Smooth muscle cell (in vitro differentiated cells): ENCODE measurements around the gene ZNF74. TPM values are rescaled to one million over a fixed set of nuclear protein-coding genes. Genes with fewer than 3 reads are reported as not detected.

Source experiments
- DNase-seq: peaks from one replicate; lab custom pipeline; 2025; ENCODE audit not compliant: unreplicated experiment; lab: John Stamatoyannopoulos, UW
- H2AFZ ChIP-seq: fragments of 200-600 bp; sonication (generic); 2 replicates; pipeline ENCODE4 v1.6.0; 2016; ENCODE audit warnings: antibody characterized with exemption, low read depth, mild to moderate bottlenecking
- H3F3A ChIP-seq: fragments of 200-600 bp; sonication (generic); 2 replicates; pipeline ENCODE4 v1.6.0; 2017; ENCODE audit warnings: antibody characterized with exemption, low read depth
- H3K27ac ChIP-seq: fragments of 200-600 bp; sonication (generic); 2 replicates; pipeline ENCODE4 v1.5.1; 2016; ENCODE audit warnings: low read depth, mild to moderate bottlenecking
- H3K27me3 ChIP-seq: fragments of 200-600 bp; sonication (generic); 2 replicates; pipeline ENCODE4 v1.6.1; 2016; ENCODE audit warnings: low read depth, mild to moderate bottlenecking
- H3K36me3 ChIP-seq: fragments of 200-600 bp; sonication (generic); 2 replicates; pipeline ENCODE4 v1.5.1; 2016; ENCODE audit warnings: low read depth
- H3K4me1 ChIP-seq: fragments of 200-600 bp; sonication (generic); 2 replicates; pipeline ENCODE4 v1.5.1; 2016; ENCODE audit warnings: low read depth
- H3K4me2 ChIP-seq: fragments of 200-600 bp; sonication (generic); 2 replicates; pipeline ENCODE4 v1.6.0; 2016; ENCODE audit warnings: mild to moderate bottlenecking
- H3K4me3 ChIP-seq: fragments of 200-600 bp; sonication (generic); 2 replicates; pipeline ENCODE4 v1.5.1; 2016; ENCODE audit warnings: mild to moderate bottlenecking
- H3K79me2 ChIP-seq: fragments of 200-600 bp; sonication (generic); 2 replicates; pipeline ENCODE4 v1.6.0; 2016; ENCODE audit warnings: low read depth, mild to moderate bottlenecking
- H3K9ac ChIP-seq: fragments of 200-600 bp; sonication (generic); 2 replicates; pipeline ENCODE4 v1.6.0; 2016; ENCODE audit warnings: low read depth
- H3K9me3 ChIP-seq: fragments of 200-600 bp; sonication (generic); replicated peaks from 2 replicates; pipeline ENCODE4 v1.5.1; 2016; ENCODE audit warnings: low read depth
- H4K20me1 ChIP-seq: fragments of 200-600 bp; sonication (generic); 2 replicates; pipeline ENCODE4 v1.6.0; 2016; ENCODE audit warnings: low read depth
- WGBS: methylation state at CpG from one replicate; pipeline ENCODE4 v1.1.7; 2016; ENCODE audit warnings: low lambda C conversion rate; 5-methylcytosine and 5-hydroxymethylcytosine counted together
- polyA plus RNA-seq: library from polyadenylated mRNA; unstranded; fragments of >200 nt; fragmentation: Nextera tagmentation; extraction: Ambion mirVana; gene quantifications from 2 replicates; pipeline ENCODE4 v1.2.1, GENCODE V29; 2016
- total RNA-seq: library from RNA; depleted of rRNA; stranded (reverse); fragments of >200 nt; gene quantifications from 2 replicates; pipeline ENCODE4 v1.2.3, GENCODE V29; 2014
- TF ChIP-seq, protein P1 (sequence below): fragments of 200-600 bp; sonication (generic); IDR thresholded peaks from 2 replicates; pipeline ENCODE4 v1.5.1; 2017; ENCODE audit warnings: borderline replicate concordance, mild to moderate bottlenecking, antibody characterized with exemption; ENCODE audit not compliant: insufficient read depth, poor library complexity, severe bottlenecking

Gene ZNF74
- total and polyA plus RNA-seq, 2 experiments from 2014 or later: 11.8 to 14.3 TPM

GRCh38 chr22:20403779-20404140 is 9.8 kb downstream of the ZNF74 start:
- WGBS: 89% methylated on average over 4 of the region's 6 CpGs
- DNase-seq: no peak
- Histone ChIP-seq H3K9ac (no peak overlapping the region), H3K4me3 (no peak overlapping the region), H2AFZ (no peak overlapping the region), H3K79me2 (peaks cover 12% of the 10 kb centered on the region), H3F3A (no peaks in the 10 kb centered on the region), H3K27me3 (no peaks in the 10 kb centered on the region), H4K20me1 (peaks cover 25% of the 10 kb centered on the region), H3K27ac (no peak overlapping the region), H3K36me3 (no peaks in the 10 kb centered on the region), H3K4me2 (no peak overlapping the region), H3K9me3 (no peaks in the 10 kb centered on the region), H3K4me1 (no peaks in the 10 kb centered on the region)
- TF ChIP-seq, protein P1, sequence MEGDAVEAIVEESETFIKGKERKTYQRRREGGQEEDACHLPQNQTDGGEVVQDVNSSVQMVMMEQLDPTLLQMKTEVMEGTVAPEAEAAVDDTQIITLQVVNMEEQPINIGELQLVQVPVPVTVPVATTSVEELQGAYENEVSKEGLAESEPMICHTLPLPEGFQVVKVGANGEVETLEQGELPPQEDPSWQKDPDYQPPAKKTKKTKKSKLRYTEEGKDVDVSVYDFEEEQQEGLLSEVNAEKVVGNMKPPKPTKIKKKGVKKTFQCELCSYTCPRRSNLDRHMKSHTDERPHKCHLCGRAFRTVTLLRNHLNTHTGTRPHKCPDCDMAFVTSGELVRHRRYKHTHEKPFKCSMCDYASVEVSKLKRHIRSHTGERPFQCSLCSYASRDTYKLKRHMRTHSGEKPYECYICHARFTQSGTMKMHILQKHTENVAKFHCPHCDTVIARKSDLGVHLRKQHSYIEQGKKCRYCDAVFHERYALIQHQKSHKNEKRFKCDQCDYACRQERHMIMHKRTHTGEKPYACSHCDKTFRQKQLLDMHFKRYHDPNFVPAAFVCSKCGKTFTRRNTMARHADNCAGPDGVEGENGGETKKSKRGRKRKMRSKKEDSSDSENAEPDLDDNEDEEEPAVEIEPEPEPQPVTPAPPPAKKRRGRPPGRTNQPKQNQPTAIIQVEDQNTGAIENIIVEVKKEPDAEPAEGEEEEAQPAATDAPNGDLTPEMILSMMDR: no peak

GRCh38 chr22:20404881-20405280 is 10.9 kb downstream of the ZNF74 start:
- peaks cover 14% of the 10 kb centered on the region for H4K20me1 ChIP-seq
- TF ChIP-seq, protein P1: no peak
- no peaks in the 10 kb centered on the region for H3K4me1 ChIP-seq
- DNase-seq: no peak
- H3K9ac ChIP-seq: no peak overlapping the region
- H3K27ac ChIP-seq: no peak overlapping the region
- H3K4me3 ChIP-seq: no peak overlapping the region
- H2AFZ ChIP-seq: no peak overlapping the region
- H3F3A ChIP-seq: no peaks in the 10 kb centered on the region
- no peaks in the 10 kb centered on the region for H3K27me3 ChIP-seq
- no peaks in the 10 kb centered on the region for H3K36me3 ChIP-seq
- WGBS: 92% methylated on average over 18 of the region's 18 CpGs
- H3K79me2 ChIP-seq: peaks cover 1% of the 10 kb centered on the region
- no peaks in the 10 kb centered on the region for H3K9me3 ChIP-seq
- H3K4me2 ChIP-seq: no peak overlapping the region

DNA sequence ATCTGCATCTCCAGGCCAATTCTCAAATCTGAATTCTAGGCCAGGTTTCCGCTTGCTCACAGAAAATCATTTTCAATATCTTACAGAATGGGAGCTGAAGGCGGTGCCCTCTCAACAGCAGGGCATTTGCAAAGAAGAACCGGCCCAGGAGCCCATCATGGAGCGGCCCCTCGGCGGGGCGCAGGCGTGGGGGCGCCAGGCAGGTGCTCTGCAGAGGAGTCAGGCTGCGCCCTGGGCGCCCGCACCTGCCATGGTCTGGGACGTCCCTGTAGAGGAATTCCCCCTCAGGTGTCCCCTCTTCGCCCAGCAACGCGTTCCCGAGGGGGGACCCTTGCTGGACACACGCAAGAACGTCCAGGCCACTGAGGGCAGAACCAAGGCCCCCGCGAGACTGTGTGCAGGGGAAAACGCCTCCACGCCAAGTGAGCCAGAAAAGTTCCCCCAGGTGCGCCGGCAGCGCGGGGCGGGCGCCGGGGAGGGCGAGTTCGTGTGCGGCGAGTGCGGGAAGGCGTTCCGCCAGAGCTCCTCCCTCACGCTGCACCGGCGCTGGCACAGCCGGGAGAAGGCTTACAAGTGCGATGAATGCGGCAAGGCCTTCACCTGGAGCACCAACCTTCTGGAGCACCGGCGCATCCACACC is 11.5 kb downstream of the ZNF74 start:
- no peak overlapping the region for H3K4me3 ChIP-seq
- H3K4me1 ChIP-seq: no peaks in the 10 kb centered on the region
- no peaks in the 10 kb centered on the region for H3K79me2 ChIP-seq
- no peaks in the 10 kb centered on the region for H3K9me3 ChIP-seq
- TF ChIP-seq, protein P1: no peak
- H3K9ac ChIP-seq: no peak overlapping the region
- H3K36me3 ChIP-seq: no peaks in the 10 kb centered on the region
- H3K27me3 ChIP-seq: no peaks in the 10 kb centered on the region
- H3F3A ChIP-seq: no peaks in the 10 kb centered on the region
- no peak for DNase-seq
- H2AFZ ChIP-seq: no peak overlapping the region
- H4K20me1 ChIP-seq: peaks cover 10% of the 10 kb centered on the region
- 99% methylated on average over 44 of the region's 45 CpGs for WGBS
- no peak overlapping the region for H3K27ac ChIP-seq
- H3K4me2 ChIP-seq: no peak overlapping the region
